GM23248 (cell line): ENCODE results near the gene KLF13. TPM values are rescaled to one million over a fixed set of nuclear protein-coding genes. Genes with fewer than 3 reads are reported as not detected.
A peak's percentile ranks its signal among the peaks of the same experiment; 100 is the strongest.

Source experiments
- DNase-seq: peaks from one replicate; pipeline ENCODE4 v3.0.0-alpha.2; 2015
- H2AFZ ChIP-seq: fragments of 200-600 bp; sonication (generic); 2 replicates; pipeline ENCODE4 v1.6.1; 2016; ENCODE audit warnings: antibody characterized with exemption
- H3F3A ChIP-seq: fragments of 200-600 bp; sonication (generic); 2 replicates; pipeline ENCODE4 v1.6.1; 2016; ENCODE audit warnings: mild to moderate bottlenecking, antibody characterized with exemption, mixed run types; ENCODE audit not compliant: insufficient read depth
- H3K27ac ChIP-seq: fragments of 200-600 bp; sonication (generic); 2 replicates; pipeline ENCODE4 v1.5.1; 2016; ENCODE audit warnings: mild to moderate bottlenecking
- H3K27me3 ChIP-seq: fragments of 200-600 bp; sonication (generic); replicated peaks from 2 replicates; pipeline ENCODE4 v1.6.1; 2016; ENCODE audit warnings: mild to moderate bottlenecking; ENCODE audit not compliant: insufficient read depth
- H3K36me3 ChIP-seq: fragments of 200-600 bp; sonication (generic); 2 replicates; pipeline ENCODE4 v1.6.1; 2016; ENCODE audit warnings: low read depth, mild to moderate bottlenecking
- H3K4me1 ChIP-seq: fragments of 200-600 bp; sonication (generic); 2 replicates; pipeline ENCODE4 v1.6.1; 2016; ENCODE audit warnings: mild to moderate bottlenecking; ENCODE audit not compliant: insufficient read depth
- H3K4me2 ChIP-seq: fragments of 200-600 bp; sonication (generic); one replicate; pipeline ENCODE4 v1.6.1; 2016; ENCODE audit warnings: mild to moderate bottlenecking; ENCODE audit not compliant: unreplicated experiment
- H3K4me3 ChIP-seq: fragments of 200-600 bp; sonication (generic); 2 replicates; pipeline ENCODE4 v1.5.1; 2016; ENCODE audit warnings: mild to moderate bottlenecking
- H3K79me2 ChIP-seq: fragments of 200-600 bp; sonication (generic); 2 replicates; pipeline ENCODE4 v1.6.1; 2016; ENCODE audit warnings: mild to moderate bottlenecking; ENCODE audit not compliant: insufficient read depth
- H3K9ac ChIP-seq: fragments of 200-600 bp; sonication (generic); 2 replicates; pipeline ENCODE4 v1.6.1; 2016; ENCODE audit warnings: mild to moderate bottlenecking
- H3K9me2 ChIP-seq: fragments of 200-600 bp; sonication (generic); 2 replicates; pipeline ENCODE4 v1.6.1; 2016; ENCODE audit warnings: mixed run types, mild to moderate bottlenecking, moderate library complexity; ENCODE audit not compliant: insufficient read depth
- H3K9me3 ChIP-seq: fragments of 200-600 bp; sonication (generic); one replicate; pipeline ENCODE4 v1.6.1; 2017; ENCODE audit warnings: low read depth
- H4K20me1 ChIP-seq: fragments of 200-600 bp; sonication (generic); 2 replicates; pipeline ENCODE4 v1.6.0; 2016; ENCODE audit not compliant: insufficient read depth
- EZH2 ChIP-seq: fragments of 200-600 bp; sonication (generic); IDR thresholded peaks from 2 replicates; pipeline ENCODE4 v1.6.1; 2018; ENCODE audit warnings: antibody characterized with exemption, mild to moderate bottlenecking; ENCODE audit not compliant: insufficient read depth, poor library complexity, severe bottlenecking
- EZH2phosphoT487 ChIP-seq: fragments of 200-600 bp; sonication (generic); IDR thresholded peaks from 2 replicates; pipeline ENCODE4 v1.6.1; 2018; ENCODE audit warnings: antibody characterized with exemption, moderate library complexity, mild to moderate bottlenecking, low read depth; ENCODE audit not compliant: insufficient read depth
- WGBS, 2 experiments: methylation state at CpG; one replicate each; pipeline ENCODE4 v1.1.6; 2015 to 2017; ENCODE audit warnings: low lambda C conversion rate in 2 of 2, low coverage in 1 of 2; ENCODE audit errors: missing lambda C conversion rate in 2 of 2; 5-methylcytosine and 5-hydroxymethylcytosine counted together
- in situ Hi-C: fragments of 300-500 bp; cut with MboI; formaldehyde crosslinking; loops from 2 replicates; pipeline ENCODE4 v1.15.0; 2020
- polyA plus RNA-seq: library from polyadenylated mRNA; unstranded; fragments of >200 nt; fragmentation: Nextera tagmentation; extraction: Ambion mirVana; gene quantifications from 2 replicates; pipeline ENCODE4 v1.2.1, GENCODE V29; 2016
- total RNA-seq: library from RNA; depleted of rRNA; stranded (reverse); fragments of >200 nt; shearing (Covaris generic); gene quantifications from 2 replicates; pipeline ENCODE4 v1.2.3, GENCODE V29; 2014

KLF13 gene
- total and polyA plus RNA-seq, 2 experiments from 2014 or later: 8.0 to 38.9 TPM

DNA sequence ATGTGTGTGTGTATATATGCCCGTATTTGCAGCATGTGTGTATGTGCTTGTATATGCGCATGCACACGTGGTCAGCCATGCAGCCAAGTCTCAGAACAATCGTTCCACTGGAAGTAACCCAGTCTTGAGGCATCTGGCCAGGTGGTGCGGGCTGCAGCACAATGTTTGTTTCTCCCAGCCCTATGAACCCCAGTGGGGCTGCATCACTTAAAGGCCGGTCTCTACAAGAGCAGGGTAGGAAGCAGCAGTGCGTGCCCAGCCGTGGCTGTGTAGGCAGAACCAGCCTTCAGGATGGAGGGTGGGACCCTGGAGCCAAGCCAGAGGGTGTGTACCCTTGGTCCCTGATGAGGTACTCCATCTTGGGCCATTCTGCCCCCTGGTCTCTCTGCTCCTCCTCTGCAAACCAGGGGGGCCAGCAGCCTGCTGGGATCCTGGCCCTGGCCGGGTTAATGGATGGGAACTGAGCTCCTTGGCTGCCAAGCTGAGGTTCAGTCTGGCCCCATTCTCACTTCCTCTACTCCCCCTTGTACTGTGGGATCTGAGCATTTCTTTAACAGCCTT, 11.8 kb downstream of the KLF13 start:
- DNase-seq: no peak

GRCh38 chr15:31338879-31339557, 12.4 kb downstream of the KLF13 start:
- Histone ChIP-seq H3K27ac (peak overlapping the region; percentile 91), H4K20me1 (peaks cover 4% of the 10 kb centered on the region), H3K9ac (peak overlapping the region; percentile 71), H3K9me3 (no peaks in the 10 kb centered on the region), H3K9me2 (no peaks in the 10 kb centered on the region), H3K79me2 (peaks cover 98% of the 10 kb centered on the region), H3K4me3 (peak overlapping the region; percentile 50), H3K27me3 (no peaks in the 10 kb centered on the region), H3K4me2 (peak overlapping the region; percentile 66), H2AFZ (0 out of 2 replicates have a peak overlapping the region, but pooled peaks have one; percentile 15), H3K36me3 (no peaks in the 10 kb centered on the region), H3K4me1 (peaks cover 17% of the 10 kb centered on the region), H3F3A (peaks cover 27% of the 10 kb centered on the region)
- DNase-seq: peak; percentile 92
- TF ChIP-seq EZH2phosphoT487 (no peak), EZH2 (no peak)
- in situ Hi-C loops: no loop called here
- 4 to 8% methylated on average over 9 of the region's 9 CpGs for WGBS, 2 experiments

More for the DNA sequence above, 11.8 kb downstream of the KLF13 start:
- no peaks in the 10 kb centered on the region for H3K9me2 ChIP-seq
- peaks cover 4% of the 10 kb centered on the region for H4K20me1 ChIP-seq
- H3K36me3 ChIP-seq: no peaks in the 10 kb centered on the region
- TF ChIP-seq EZH2phosphoT487: no peak
- TF ChIP-seq EZH2: no peak
- H2AFZ ChIP-seq: no peak overlapping the region
- in situ Hi-C loops: no loop called here
- H3K9me3 ChIP-seq: no peaks in the 10 kb centered on the region
- H3K79me2 ChIP-seq: peaks cover 98% of the 10 kb centered on the region
- WGBS, 2 experiments: 29 to 36% methylated on average over 9 of the region's 9 CpGs
- H3K9ac ChIP-seq: peak overlapping the region; percentile 71
- H3K4me1 ChIP-seq: peaks cover 17% of the 10 kb centered on the region
- peak overlapping the region; percentile 66 for H3K4me2 ChIP-seq
- no peaks in the 10 kb centered on the region for H3K27me3 ChIP-seq
- peaks cover 27% of the 10 kb centered on the region for H3F3A ChIP-seq
- no peak overlapping the region for H3K4me3 ChIP-seq
- H3K27ac ChIP-seq: peak overlapping the region; percentile 91

DNA sequence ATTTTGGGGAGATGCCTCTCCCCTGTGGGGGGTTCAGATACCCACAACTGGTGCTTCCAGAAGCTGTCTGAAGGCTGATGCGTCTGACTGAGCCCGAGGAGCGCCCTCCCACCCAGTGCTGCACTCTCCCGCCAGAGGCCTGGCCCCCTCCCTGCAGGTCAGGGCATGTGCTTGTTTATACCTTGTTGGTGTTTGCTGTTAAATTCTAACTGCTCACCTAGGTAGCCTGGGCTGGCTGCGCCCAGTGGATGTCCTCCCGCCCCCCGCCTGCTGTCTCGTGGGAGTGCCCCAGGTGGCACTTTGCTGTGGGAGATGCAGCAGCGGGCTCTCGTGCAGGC, 12.9 kb downstream of the KLF13 start:
- Histone ChIP-seq H4K20me1 (peaks cover 4% of the 10 kb centered on the region), H3K79me2 (peaks cover 98% of the 10 kb centered on the region), H3K4me3 (peak overlapping the region; percentile 50), H3K9me3 (no peaks in the 10 kb centered on the region), H3K4me2 (peak overlapping the region; percentile 66), H3K36me3 (no peaks in the 10 kb centered on the region), H3K4me1 (peaks cover 19% of the 10 kb centered on the region), H3K9ac (peak overlapping the region; percentile 71), H3K27ac (peak overlapping the region; percentile 91), H2AFZ (0 out of 2 replicates have a peak overlapping the region, but pooled peaks have one; percentile 15), H3F3A (peaks cover 27% of the 10 kb centered on the region), H3K9me2 (no peaks in the 10 kb centered on the region), H3K27me3 (no peaks in the 10 kb centered on the region)
- DNase-seq: no peak
- WGBS, 2 experiments: 76 to 77% methylated on average over 10 of the region's 10 CpGs
- TF ChIP-seq EZH2 (no peak), EZH2phosphoT487 (no peak)
- in situ Hi-C loops: no loop called here

- in situ Hi-C loops: no loop called here
- Histone ChIP-seq H3K27me3 (no peaks in the 10 kb centered on the region), H4K20me1 (peaks cover 4% of the 10 kb centered on the region), H3K36me3 (no peaks in the 10 kb centered on the region), H2AFZ (no peak overlapping the region), H3K4me1 (peaks cover 24% of the 10 kb centered on the region), H3K4me3 (no peak overlapping the region), H3K9me2 (no peaks in the 10 kb centered on the region), H3K9me3 (no peaks in the 10 kb centered on the region), H3F3A (peaks cover 27% of the 10 kb centered on the region), H3K79me2 (peaks cover 98% of the 10 kb centered on the region), H3K4me2 (peak overlapping the region; percentile 66), H3K27ac (peak overlapping the region; percentile 91), H3K9ac (peak overlapping the region; percentile 71)
- TF ChIP-seq EZH2phosphoT487 (no peak), EZH2 (no peak)
- 82% methylated on average over 5 of the region's 5 CpGs for WGBS, 2 experiments
- no peak for DNase-seq
Measured at GRCh38 chr15:31340047-31340446, 13.4 kb downstream of the KLF13 start.
